Panc1 (cell line): Measurements from ENCODE around the gene GRAMD1B. TPM values are rescaled to one million over a fixed set of nuclear protein-coding genes. Genes with fewer than 3 reads are reported as not detected.
"Not testable (repeated sequence)": the region's sequence is repeated elsewhere in the genome, so short reads cannot be mapped to it uniquely, and the experiment has no call there.

ENCODE experiments used
- ATAC-seq: fragments of 200-7000 bp; cut with Tn5 transposase; 2 replicates; pipeline ENCODE4 v1.9.1; 2020; ENCODE audit warnings: mild to moderate bottlenecking, moderate library complexity
- BruUV-seq: library from RNA; stranded (reverse); fragments of 400-500 nt; replicated peaks from 2 replicates; lab custom pipeline; 2021; lab: Mats Ljungman, UMichigan
- CTCF ChIA-PET: fragments of 300-600 bp; sonication (Branson Sonifier 250); formaldehyde crosslinking; loops from one replicate; lab custom pipeline; 2022; ENCODE audit warnings: antibody characterized with exemption; lab: Charles Lee
- POLR2A ChIA-PET: fragments of 300-600 bp; sonication (Branson Sonifier 250); formaldehyde crosslinking; loops from one replicate; lab custom pipeline; 2022; ENCODE audit warnings: antibody characterized with exemption; lab: Charles Lee
- DNase-seq: peaks from one replicate; pipeline ENCODE4 v3.0.0-alpha.2; 2010; ENCODE audit warnings: low read depth, low spot score
- H3K27ac ChIP-seq: 2 replicates; pipeline ENCODE4 v1.5.1; 2011; ENCODE audit warnings: mild to moderate bottlenecking, low read length, inconsistent platforms
- H3K27me3 ChIP-seq: fragments of 200-500 bp; sonication (Bioruptor generic); 2 replicates; pipeline ENCODE4 v1.6.0; 2014; ENCODE audit warnings: low read length, inconsistent platforms; ENCODE audit not compliant: control insufficient read depth, insufficient read depth
- H3K36me3 ChIP-seq: fragments of 200-500 bp; sonication (Bioruptor generic); 2 replicates; pipeline ENCODE4 v1.5.1; 2014; ENCODE audit warnings: inconsistent platforms, mild to moderate bottlenecking, low read length, moderate library complexity; ENCODE audit not compliant: control insufficient read depth, insufficient read depth
- H3K4me1 ChIP-seq: 2 replicates; pipeline ENCODE4 v1.5.1; 2011; ENCODE audit warnings: inconsistent platforms, mild to moderate bottlenecking, low read length, moderate library complexity; ENCODE audit not compliant: control insufficient read depth, insufficient read depth
- H3K4me3 ChIP-seq, 2 experiments: 2 replicates each; pipeline ENCODE4 v1.5.1; 2011 to 2012; ENCODE audit warnings: low read depth in 2 of 2, low read length in 2 of 2, mild to moderate bottlenecking in 2 of 2, inconsistent platforms in 1 of 2, moderate library complexity in 1 of 2
- H3K9me3 ChIP-seq: fragments of 200-500 bp; sonication (Bioruptor generic); 2 replicates; pipeline ENCODE4 v1.5.1; 2014; ENCODE audit warnings: low read depth, mild to moderate bottlenecking, inconsistent platforms, low read length, moderate library complexity; ENCODE audit not compliant: control insufficient read depth, insufficient read depth
- CTCF ChIP-seq: fragments of 450-650 bp; IDR thresholded peaks from 2 replicates; pipeline ENCODE4 v1.5.1; 2017; ENCODE audit warnings: mild to moderate bottlenecking
- POLR2AphosphoS5 ChIP-seq: IDR thresholded peaks from 2 replicates; pipeline ENCODE4 v1.6.1; 2012; ENCODE audit warnings: mild to moderate bottlenecking, low read depth, low read length, moderate library complexity
- REST ChIP-seq, 2 experiments: IDR thresholded peaks; 2 replicates each; pipeline ENCODE4 v1.6.1; 2011 to 2012; ENCODE audit warnings: low read depth in 2 of 2, control low read depth in 1 of 2, low read length in 1 of 2, mild to moderate bottlenecking in 1 of 2, moderate library complexity in 1 of 2; ENCODE audit not compliant: insufficient read depth in 1 of 2
- SIN3A ChIP-seq: IDR thresholded peaks from 2 replicates; pipeline ENCODE4 v1.6.1; 2012; ENCODE audit warnings: low read depth, mild to moderate bottlenecking, low read length, moderate library complexity, borderline replicate concordance; ENCODE audit not compliant: insufficient read depth
- TCF7L2 ChIP-seq: IDR thresholded peaks from 2 replicates; pipeline ENCODE4 v1.6.1; 2011; ENCODE audit warnings: mild to moderate bottlenecking, low read depth, low read length, inconsistent platforms
- in situ Hi-C: cut with HindIII; loops from 2 replicates; pipeline ENCODE4 v1.10.0; 2016; ENCODE audit warnings: low sequenced_read_pairs, low pct_unique_long_range_greater_than_20kb
- intact Hi-C: fragments of 100-400 bp; cut with micrococcal nuclease; formaldehyde crosslinking; loops from one replicate; pipeline ENCODE4 v1.10.0; 2022; ENCODE audit not compliant: unreplicated experiment
- total RNA-seq: library from RNA; stranded (reverse); gene quantifications from one replicate; pipeline ENCODE4 v1.2.1, GENCODE V29; 2021; ENCODE audit not compliant: unreplicated experiment

Gene GRAMD1B
- total RNA-seq, 1 experiment from 2014 or later, result 0.46 TPM

GRCh38 chr11:123461164-123461563 lies 31.1 kb downstream of the GRAMD1B start:
- in situ Hi-C loops, result no loop called here
- POLR2A ChIA-PET, result interaction anchor here (0.6 to 0.7 kb wide), 2 partner anchors 80 to 123 kb away, joined by 5 to 8 read pairs; no protein-coding TSS in a partner anchor
- intact Hi-C loops, result no loop called here
- CTCF ChIA-PET, result interaction anchor here (0.6 to 1.1 kb wide), 2 partner anchors 72 to 200 kb away, joined by 3 to 6 read pairs; no protein-coding TSS in a partner anchor
- Histone ChIP-seq H3K9me3 (no peaks in the 10 kb centered on the region), H3K4me1 (no peaks in the 10 kb centered on the region), H3K27me3 (0 out of 2 replicates have a peak, but pooled peaks cover 3% of the 10 kb centered on the region), H3K27ac (no peak overlapping the region), H3K36me3 (no peaks in the 10 kb centered on the region), H3K4me3 (no peak overlapping the region)
- no peak for TF ChIP-seq REST (IDR thresholded peaks at IDR 0.05; ENCODE audit: insufficient read depth in 1 of 2, low read depth in 2 of 2, low read length in 1 of 2)
- no peak for TF ChIP-seq CTCF
- TF ChIP-seq SIN3A, result no peak
- TF ChIP-seq TCF7L2, result no peak
- no peak for TF ChIP-seq POLR2AphosphoS5
- DNase-seq (no peak), ATAC-seq (no peak)
- BruUV-seq, result no TSS peak

- in situ Hi-C loops, POLR2A ChIA-PET, H3K27ac ChIP-seq, H3K9me3 ChIP-seq, intact Hi-C loops, ATAC-seq, DNase-seq, H3K27me3 ChIP-seq, H3K4me1 ChIP-seq, BruUV-seq, H3K36me3 ChIP-seq, H3K4me3 ChIP-seq: not testable (repeated sequence)
- CTCF ChIA-PET, result interaction anchor here (0.7 kb wide), 1 partner anchor 79 kb away, joined by 3 read pairs; no protein-coding TSS in a partner anchor
These were observed 35.6 kb downstream of the GRAMD1B start for GRCh38 chr11:123465667-123466066.

DNA sequence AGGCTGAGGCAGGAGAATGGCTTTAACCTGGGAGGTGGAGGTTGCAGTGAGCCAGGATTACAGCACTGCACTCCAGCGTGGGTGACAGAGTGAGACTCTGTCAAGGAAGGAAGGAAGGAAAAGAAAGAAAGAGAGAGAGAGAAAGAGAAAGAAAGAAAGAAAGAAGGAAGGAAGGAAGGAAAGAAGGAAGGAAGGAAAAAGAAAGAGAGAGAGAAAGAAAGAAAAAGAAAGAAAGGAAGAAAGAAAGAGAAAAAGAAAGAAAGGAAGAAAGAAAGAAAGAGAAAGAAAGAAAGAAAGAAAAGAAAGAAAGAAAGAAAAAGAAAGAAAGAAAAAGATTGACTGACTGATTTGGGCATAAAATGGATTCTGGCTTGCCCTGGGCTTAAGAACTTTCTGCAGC lies 36.1 kb downstream of the GRAMD1B start:
- H3K9me3 ChIP-seq, ATAC-seq, intact Hi-C loops, H3K4me1 ChIP-seq, H3K4me3 ChIP-seq, H3K27ac ChIP-seq, DNase-seq, H3K27me3 ChIP-seq, POLR2A ChIA-PET, BruUV-seq, H3K36me3 ChIP-seq, in situ Hi-C loops: not testable (repeated sequence)
- CTCF ChIA-PET, result interaction anchor here (0.7 kb wide), 1 partner anchor 78 kb away, joined by 3 read pairs; no protein-coding TSS in a partner anchor
